Measurements from ENCODE around the gene ST3GAL5.
"Not testable (repeated sequence)": the region's sequence is repeated elsewhere in the genome, so short reads cannot be mapped to it uniquely, and the experiment has no call there.

The ST3GAL5 gene

GRCh38 chr2:85834466-85834865 lies 54.3 kb downstream of the ST3GAL5 start:
- DNase-seq (ENCODE audit: low read depth), result no peak

GRCh38 chr2:85831735-85832134 lies 57.1 kb downstream of the ST3GAL5 start:
- no peak for DNase-seq (ENCODE audit: low read depth)

GRCh38 chr2:85830645-85831044 lies 58.1 kb downstream of the ST3GAL5 start:
- DNase-seq (ENCODE audit: low read depth), result no peak

- DNase-seq (ENCODE audit: low read depth), result not testable (repeated sequence)
These were observed 59.4 kb downstream of the ST3GAL5 start for GRCh38 chr2:85829394-85829793.

GRCh38 chr2:85828725-85829124 lies 60.1 kb downstream of the ST3GAL5 start:
- no peak for DNase-seq (ENCODE audit: low read depth)

GRCh38 chr2:85827879-85828569 lies 60.8 kb downstream of the ST3GAL5 start:
- DNase-seq (ENCODE audit: low read depth), result no peak

GRCh38 chr2:85826990-85827878 lies 61.6 kb downstream of the ST3GAL5 start:
- DNase-seq (ENCODE audit: low read depth), result peak; percentile 30

GRCh38 chr2:85823951-85824350 lies 64.8 kb downstream of the ST3GAL5 start:
- DNase-seq (ENCODE audit: low read depth), result no peak

GRCh38 chr2:85822766-85823165 lies 66.0 kb downstream of the ST3GAL5 start:
- DNase-seq (ENCODE audit: low read depth), result no peak

- no peak for DNase-seq (ENCODE audit: low read depth)
These were observed 68.8 kb downstream of the ST3GAL5 start for GRCh38 chr2:85819811-85820510.

GRCh38 chr2:85814802-85815550 lies 73.8 kb downstream of the ST3GAL5 start:
- no peak for DNase-seq (ENCODE audit: low read depth)

- peak; percentile 75 for DNase-seq (ENCODE audit: low read depth)
These were observed 74.6 kb downstream of the ST3GAL5 start for GRCh38 chr2:85813982-85814801.

- DNase-seq (ENCODE audit: low read depth), result no peak
These were observed 75.4 kb downstream of the ST3GAL5 start for GRCh38 chr2:85813211-85813981.

- no peak for DNase-seq (ENCODE audit: low read depth)
These were observed 76.6 kb downstream of the ST3GAL5 start for GRCh38 chr2:85812094-85812735.

- DNase-seq (ENCODE audit: low read depth), result peak; percentile 39
These were observed 77.4 kb downstream of the ST3GAL5 start for GRCh38 chr2:85811180-85812093.

GRCh38 chr2:85810371-85811179 lies 78.2 kb downstream of the ST3GAL5 start:
- DNase-seq (ENCODE audit: low read depth), result no peak

GRCh38 chr2:85807756-85808155 lies 81.0 kb downstream of the ST3GAL5 start:
- DNase-seq (ENCODE audit: low read depth), result no peak
